NCI-H526 treated with DMSO at 0.1 percent for 48 hours (cell line): ENCODE data around the gene CFAP74.

ENCODE experiments used
- DNase-seq: peaks from one replicate; lab custom pipeline; 2025; lab: John Stamatoyannopoulos, UW

CFAP74 gene

GRCh38 chr1:2003541-2004131 is at the start of gene CFAP74:
TSS of gene CFAP74 (minus strand) at chr1:2003786. CDS start at chr1:1990956, 12,830 bp downstream.
- DNase-seq: peak; percentile 16

GRCh38 chr1:2053217-2053616 is 49.6 kb upstream of the CFAP74 start:
- no peak for DNase-seq

GRCh38 chr1:2052756-2053155 is 49.2 kb upstream of the CFAP74 start:
- DNase-seq: no peak

GRCh38 chr1:2052054-2052679 is 48.6 kb upstream of the CFAP74 start:
- DNase-seq: no peak

GRCh38 chr1:2050793-2051682 is 47.5 kb upstream of the CFAP74 start:
- DNase-seq: no peak

GRCh38 chr1:2050461-2050792 is 46.8 kb upstream of the CFAP74 start:
- no peak for DNase-seq

GRCh38 chr1:2049718-2050431 is 46.3 kb upstream of the CFAP74 start, which contains the start of gene PRKCZ:
TSS of gene PRKCZ (plus strand) at chr1:2050411. CDS start at chr1:2050631, 220 bp downstream.
- DNase-seq: peak; percentile 81

GRCh38 chr1:2049225-2049717 is 45.7 kb upstream of the CFAP74 start:
- peak; percentile 12 for DNase-seq

GRCh38 chr1:2047749-2048729 is 44.5 kb upstream of the CFAP74 start:
- no peak for DNase-seq

GRCh38 chr1:2046953-2047748 is 43.6 kb upstream of the CFAP74 start:
- DNase-seq: no peak

- peak; percentile 60 for DNase-seq
Measured at GRCh38 chr1:2046174-2046917, 42.8 kb upstream of the CFAP74 start.

GRCh38 chr1:2045468-2046173 is 42.0 kb upstream of the CFAP74 start:
- no peak for DNase-seq

- DNase-seq: no peak
Measured at GRCh38 chr1:2044510-2045319, 41.1 kb upstream of the CFAP74 start.

GRCh38 chr1:2043886-2044285 is 40.3 kb upstream of the CFAP74 start:
- no peak for DNase-seq

GRCh38 chr1:2042830-2043773 is 39.5 kb upstream of the CFAP74 start:
- no peak for DNase-seq

GRCh38 chr1:2041887-2042286 is 38.3 kb upstream of the CFAP74 start:
- no peak for DNase-seq

- DNase-seq: no peak
Measured at GRCh38 chr1:2041305-2041704, 37.7 kb upstream of the CFAP74 start.
